CD4-positive, alpha-beta T cell treated with Interleukin-10 for 1 hour (primary cell): ENCODE results near the gene HOXC9.

ENCODE experiments used
- DNase-seq: peaks from one replicate; pipeline ENCODE4 v3.0.0-alpha.2; 2020

HOXC9 gene

DNA sequence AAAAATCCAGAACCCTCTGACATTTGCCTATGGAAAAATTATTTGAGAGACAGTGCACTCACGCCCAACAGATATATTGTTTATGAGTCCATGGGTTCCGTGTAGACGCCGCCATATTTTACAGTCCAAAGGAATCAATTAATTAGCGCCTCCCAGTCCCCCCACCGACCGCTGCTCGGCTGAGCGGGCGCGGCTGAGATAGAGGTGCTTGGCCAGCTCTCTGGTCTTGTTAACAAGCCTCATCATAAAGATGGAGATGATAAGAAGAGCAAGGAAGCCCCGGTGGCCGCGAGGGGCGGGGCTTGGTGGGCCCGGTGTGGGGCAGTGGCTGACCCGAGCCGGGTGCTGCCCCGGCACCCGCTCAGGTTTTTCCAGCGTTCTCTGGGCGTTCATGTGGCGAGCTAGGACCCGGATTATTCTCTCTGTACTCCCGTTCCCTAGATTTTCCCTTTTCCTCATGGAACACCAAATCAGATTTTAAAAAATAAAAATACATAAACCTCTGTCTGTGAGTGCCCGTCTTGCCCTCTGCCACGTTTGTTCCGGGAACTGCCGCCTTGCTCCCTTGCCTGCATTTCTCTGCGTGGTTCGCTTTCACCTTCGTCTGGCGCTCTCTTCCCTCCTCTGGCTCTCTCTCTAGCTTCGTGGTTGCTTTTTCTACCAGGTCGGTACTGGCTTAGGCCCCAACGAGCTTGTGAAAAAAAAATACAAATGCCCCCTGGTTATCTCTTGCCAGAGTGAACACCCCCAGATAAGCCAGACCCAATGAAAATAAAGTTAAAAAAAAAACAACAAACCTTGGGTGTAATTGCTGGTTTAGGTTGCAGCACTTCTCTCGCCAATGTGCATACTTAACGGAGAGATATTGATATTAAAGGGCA lies 36.3 kb upstream of the HOXC9 start:
- DNase-seq = no peak

DNA sequence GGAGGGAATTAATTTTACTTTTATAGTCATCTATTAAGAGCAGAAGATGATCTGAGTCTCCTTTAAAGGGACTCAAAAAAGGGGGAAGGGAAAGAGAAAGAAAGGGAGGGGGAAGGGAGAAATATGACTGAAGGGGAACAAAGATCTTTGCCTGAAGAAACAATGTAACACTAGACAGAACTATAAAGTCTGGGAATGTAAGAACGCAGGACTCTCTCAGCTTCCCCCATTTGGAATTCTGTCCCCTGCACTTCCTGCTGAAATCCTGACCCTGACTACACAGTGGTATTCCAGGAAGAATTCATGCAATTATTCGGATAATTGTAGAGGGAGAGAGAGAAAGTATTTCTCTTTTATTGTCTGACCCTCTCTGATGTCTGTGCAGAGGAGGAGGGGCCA lies 35.6 kb upstream of the HOXC9 start:
- DNase-seq = no peak

DNA sequence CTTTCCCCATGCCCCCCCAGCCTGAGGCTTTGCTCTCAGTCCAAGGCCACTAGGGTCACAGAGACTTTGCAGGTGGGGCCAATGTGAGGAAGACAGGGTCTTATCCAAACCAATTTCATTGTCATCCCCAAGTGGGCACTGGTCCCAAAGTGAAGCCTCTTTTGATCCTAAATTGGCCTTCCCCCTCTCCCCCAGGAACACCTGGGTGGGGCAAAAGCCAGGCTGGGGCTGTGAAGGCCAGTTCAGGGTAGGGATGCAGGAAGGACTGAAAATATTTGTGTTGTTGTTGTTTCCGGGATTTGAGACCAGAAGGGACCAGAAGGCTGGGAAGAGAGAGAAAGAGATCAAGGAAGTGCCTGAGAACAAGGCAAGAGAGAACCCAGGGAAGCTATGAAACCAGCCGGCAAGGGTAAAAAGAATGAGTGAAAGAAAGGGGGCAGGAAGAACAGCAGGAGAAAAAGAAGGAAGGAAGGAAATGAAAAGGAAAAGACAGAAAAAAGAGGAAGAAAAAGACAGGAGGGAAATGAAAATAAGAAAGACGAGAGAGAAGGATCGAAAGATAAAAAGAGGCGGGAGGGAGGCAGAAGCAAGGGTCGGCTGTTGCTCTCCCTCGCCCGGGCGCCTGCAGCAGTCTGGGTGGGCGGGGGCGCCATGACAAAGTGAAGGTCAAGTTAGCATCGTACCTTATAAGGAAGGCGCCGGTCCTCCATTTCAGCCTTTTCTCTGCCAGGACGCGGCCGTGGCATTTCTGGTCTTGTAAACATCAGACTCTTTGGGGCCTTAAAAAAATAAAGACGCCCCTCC lies 34.5 kb upstream of the HOXC9 start:
- DNase-seq = no peak

DNA sequence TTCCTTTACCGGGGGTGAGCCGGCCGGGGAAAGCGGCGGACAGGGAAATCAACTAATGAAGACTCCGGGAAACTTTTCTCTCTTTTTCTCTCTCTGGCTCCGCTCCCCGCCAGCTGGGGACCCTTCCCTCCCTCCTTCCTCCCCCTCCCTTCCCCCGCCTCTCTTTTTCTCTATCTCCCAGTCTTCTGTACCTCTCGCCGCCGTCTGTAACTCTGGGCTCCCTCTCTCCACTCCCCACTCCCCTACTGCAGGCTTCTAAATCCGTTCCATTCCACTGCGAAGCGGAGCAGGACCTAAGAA lies 33.9 kb upstream of the HOXC9 start:
- no peak for DNase-seq

DNA sequence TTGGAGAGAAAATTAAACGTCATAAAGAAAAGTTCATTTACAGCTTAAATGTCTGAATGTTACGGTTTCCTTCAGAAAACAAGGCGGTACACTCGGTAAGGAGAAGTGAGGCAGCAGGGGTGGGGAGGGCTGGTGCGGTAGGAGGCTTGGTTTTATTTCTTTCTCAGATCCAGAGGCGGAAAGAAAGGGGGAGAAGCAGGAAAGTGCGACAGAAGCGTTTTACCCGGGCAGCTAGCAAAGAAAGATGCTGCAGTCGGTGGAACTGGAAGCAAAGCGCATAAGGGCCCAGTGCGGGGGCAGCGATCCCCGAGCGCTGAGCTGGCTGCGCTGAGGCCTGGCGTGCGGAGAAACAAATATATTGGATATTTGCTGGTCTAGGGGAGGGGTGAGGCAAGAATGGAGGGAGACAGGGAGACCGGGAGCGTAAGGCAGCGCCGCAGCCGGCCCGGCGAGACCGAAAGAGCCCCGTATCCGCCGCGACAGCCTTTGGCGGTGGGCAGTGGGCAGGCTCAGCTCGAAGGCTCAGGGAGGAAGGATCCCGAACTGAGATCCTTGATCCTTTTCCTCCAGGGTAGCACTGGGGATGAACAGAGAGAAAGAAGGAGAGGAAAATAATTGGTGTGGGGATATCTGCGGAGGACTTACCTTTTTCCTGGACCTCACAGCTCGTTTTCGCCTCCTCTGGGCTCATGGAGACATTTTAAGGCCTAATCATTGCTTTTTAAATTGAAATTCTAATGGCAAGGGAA lies 33.4 kb upstream of the HOXC9 start:
- no peak for DNase-seq

DNA sequence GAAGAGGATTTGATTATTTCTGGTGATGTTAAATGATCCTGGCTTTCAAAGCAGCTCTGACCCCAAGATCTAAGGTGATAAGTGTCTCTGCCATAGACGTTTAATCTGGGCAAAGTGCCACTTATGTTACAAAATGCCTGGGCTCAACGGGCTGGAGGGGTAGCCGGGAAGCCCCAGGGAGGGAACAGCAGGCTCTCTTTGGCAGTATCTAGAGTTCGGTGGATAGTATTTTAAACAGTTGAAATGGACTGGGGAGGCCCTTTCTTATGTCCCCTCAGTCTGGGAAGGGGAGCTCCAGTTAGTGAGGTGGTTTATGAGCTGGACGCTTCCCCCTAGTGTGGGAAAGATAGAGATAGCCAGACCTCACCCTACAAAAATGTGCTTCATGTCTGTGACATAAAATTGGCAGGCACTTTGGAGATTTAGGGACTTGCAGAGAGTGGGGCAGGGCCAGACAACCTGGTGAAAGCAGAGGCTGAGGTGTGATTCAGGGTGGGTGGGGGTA lies 32.5 kb upstream of the HOXC9 start:
- DNase-seq = no peak

DNA sequence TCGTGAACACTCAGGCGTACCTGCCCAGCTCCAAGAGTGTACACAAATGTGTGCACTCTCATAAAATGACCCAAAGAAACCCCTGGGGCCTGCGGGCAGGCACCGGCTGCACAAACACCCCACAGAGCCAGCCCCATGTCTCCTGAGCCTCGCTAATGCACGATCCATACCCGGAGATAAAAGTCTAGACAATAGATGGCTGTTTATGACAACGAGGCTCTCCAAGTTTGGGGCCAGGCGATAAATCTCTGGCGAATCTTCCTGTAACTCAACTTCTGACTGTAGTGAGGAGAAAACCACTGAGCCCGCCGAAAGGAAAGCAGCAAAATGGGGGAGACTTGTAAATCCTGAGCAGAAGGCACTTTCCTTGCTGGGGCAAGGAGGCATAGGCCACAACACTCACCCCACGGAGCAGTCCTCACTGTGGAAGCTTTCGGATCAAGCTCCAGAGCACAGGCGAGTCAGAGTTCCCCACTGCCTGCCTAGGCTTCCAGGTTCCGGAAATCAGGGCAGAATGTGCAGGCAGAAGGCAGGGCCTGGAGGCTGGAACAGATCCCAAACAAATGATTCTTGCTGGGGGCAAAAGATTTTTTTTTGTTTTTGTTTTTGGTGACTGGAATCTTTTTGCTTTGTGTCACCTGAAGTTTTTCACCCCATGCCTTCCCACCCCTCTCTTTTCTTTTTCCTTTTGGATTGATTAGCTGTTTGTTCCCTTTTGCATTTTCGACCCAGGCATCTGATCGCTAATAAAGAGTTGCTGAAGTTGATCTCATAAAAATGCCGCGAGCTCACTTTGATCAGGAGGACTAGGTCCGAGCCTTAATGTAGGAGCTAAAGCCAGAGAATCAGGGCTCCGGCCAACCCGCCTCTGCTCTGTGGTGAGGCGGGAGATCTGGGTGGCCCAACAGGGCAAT lies 31.5 kb upstream of the HOXC9 start:
- DNase-seq = no peak

DNA sequence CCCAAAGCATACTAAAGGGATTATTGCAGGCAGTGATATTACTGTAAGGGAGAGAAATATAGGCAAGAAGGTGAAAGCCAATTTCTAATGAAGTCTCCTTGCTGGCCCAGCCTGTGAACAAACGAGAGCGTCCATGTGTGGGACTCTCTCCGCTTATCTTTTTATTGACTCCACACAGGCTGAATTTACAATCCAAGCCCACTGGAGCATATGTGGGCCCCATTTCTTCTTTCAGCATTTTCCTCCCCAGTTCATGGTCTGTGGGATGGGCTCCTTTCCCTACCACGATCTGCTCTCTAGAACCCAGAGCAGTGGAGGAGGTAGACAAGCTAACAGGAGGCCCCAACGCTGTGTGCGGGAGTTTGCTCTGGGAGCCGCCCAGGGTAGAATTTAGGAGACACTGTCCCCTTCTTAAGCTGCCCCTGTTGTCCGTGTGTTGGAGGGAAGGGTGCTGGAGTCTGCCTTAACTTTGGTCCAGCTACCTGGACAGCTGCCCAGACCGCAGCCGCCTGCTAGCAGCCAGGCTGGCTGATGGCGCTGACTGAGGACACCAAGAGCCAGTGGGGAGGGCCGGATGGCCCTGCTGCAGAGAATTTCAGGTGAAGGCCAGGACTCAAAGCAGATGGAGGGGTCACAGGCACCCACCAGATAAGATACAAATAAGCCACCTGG lies 30.2 kb upstream of the HOXC9 start:
- no peak for DNase-seq

DNA sequence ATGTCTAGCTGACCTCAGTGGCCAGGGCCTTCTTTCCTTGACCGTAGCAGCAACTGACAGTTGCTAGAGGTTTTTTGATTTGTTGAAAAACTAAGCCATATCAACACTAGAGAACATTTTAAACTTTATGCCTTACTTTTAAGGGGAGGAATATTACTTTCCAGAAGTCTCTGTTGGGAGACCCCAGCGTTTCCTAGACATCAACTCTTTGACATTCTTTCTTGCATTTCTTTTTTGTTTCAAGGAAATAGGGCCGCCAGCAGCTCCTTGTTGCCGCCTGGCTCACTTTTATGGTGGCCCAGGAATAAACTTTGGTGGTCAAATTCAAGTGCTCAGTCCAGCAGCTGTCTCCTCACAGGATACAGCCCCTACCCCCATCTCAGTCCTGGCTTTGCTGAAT lies 29.5 kb upstream of the HOXC9 start:
- DNase-seq = no peak

DNA sequence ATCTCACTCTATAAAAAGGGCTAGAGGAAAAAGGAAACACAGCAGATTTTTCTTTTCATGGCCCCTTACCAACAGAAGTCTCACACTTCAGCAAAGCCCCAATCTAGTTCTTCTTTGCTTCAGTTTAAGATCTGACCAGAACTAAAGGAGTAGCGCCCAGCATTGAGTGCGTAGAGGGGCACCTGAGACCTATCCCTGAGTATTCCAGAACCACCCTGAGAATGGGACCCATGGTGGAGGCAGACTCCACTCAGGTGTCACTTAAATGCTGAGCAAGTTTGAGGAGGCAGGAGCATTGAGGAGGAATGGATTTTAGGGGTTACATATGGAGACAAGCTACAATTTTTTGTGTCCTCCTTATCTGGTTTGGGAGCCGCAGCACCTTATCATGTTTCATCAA lies 28.8 kb upstream of the HOXC9 start:
- no peak for DNase-seq

DNA sequence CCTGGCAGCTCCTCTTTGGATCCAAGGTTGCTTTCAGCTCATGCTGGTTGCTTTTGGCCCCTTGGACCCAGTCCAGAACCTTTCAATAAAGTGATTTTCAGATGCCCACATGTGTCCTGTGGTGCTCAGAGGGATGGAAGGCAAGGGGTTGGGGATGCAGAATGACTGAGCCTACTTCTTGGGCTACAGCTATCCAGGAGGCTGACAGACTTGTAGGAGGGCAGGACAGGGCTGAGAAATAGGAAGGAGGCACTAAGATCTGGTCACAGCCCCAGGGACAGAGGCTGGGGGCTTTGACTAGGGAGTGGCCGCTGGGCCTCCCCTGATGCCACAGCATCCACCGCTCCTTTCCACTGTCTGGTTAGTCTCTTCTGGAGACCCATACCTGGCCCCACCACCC lies 28.3 kb upstream of the HOXC9 start:
- no peak for DNase-seq

DNA sequence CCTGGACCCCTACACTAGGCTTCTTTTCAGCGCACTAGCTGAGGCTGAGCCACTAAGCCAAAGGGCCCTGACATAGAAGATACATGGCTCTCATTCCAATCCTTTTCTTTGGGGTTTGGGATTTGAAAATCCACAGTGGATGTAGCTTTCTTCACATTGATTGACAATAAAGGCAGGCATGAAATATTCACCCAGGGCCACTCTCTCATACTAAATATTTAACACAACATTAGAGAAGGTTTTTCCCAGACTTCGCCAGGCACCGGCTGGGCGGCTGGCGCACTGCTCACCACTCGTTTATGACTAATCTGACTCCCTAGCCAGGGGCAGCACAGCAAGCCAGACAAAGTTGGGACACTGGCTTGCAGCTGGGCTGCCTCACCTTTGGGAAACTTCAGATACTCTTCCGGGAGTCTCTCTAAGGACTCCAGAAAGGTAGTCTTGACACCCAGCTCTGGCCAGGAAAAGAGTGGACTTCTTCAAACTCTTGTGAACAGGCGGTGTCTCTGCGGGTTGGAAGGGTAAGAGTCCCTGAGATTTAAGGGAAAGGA lies 27.7 kb upstream of the HOXC9 start:
- no peak for DNase-seq

DNA sequence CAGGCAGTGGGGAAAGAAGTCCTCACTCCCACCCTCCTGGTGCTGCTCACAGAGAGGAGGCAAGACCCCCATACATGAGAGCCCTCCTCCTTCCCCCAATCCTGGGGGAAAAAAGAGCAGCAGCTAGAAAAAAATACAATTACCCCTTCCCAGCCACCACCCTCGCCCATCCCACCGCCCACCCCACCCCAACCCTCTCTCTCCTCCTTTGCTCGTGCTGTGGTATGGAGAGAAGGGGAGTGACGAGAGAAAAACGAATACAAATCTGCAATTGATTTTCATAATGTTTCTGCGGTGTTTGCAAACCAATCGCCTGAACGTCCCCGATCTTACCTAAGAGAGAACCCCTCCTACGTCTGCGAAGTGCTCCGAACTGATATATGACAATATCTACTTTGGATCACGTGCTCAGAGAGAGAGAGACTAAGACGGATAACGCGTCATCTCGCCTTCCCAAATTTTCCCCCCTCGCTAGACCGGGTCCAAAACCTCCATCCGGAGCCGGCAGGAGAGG lies 27.2 kb upstream of the HOXC9 start, which contains the start of gene HOXC11:
Gene HOXC11, plus strand, starts transcription at position 405 of the 514 bp plus-strand sequence. CDS start 116 bp downstream, outside the sequence.
- no peak for DNase-seq

DNA sequence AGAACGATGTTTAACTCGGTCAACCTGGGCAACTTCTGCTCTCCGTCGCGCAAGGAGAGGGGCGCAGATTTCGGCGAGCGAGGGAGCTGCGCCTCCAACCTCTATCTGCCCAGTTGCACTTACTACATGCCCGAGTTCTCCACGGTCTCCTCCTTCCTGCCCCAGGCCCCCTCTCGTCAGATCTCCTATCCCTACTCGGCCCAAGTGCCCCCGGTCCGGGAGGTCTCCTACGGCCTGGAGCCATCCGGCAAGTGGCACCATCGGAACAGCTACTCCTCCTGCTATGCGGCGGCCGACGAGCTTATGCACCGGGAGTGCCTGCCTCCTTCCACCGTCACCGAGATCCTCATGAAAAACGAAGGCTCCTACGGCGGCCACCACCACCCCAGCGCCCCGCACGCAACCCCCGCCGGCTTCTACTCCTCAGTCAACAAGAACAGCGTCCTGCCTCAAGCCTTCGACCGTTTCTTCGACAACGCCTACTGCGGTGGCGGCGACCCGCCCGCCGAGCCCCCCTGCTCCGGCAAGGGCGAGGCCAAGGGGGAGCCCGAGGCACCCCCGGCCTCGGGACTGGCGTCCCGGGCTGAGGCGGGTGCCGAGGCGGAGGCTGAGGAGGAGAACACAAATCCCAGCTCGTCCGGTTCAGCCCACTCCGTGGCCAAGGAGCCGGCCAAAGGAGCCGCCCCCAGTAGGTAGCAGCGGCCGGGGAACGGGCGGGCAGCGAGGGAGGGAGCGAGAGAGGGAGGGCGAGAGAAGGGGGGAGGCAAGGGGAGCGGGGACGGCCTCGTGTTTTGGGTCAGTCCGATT lies 26.5 kb upstream of the HOXC9 start:
- no peak for DNase-seq

DNA sequence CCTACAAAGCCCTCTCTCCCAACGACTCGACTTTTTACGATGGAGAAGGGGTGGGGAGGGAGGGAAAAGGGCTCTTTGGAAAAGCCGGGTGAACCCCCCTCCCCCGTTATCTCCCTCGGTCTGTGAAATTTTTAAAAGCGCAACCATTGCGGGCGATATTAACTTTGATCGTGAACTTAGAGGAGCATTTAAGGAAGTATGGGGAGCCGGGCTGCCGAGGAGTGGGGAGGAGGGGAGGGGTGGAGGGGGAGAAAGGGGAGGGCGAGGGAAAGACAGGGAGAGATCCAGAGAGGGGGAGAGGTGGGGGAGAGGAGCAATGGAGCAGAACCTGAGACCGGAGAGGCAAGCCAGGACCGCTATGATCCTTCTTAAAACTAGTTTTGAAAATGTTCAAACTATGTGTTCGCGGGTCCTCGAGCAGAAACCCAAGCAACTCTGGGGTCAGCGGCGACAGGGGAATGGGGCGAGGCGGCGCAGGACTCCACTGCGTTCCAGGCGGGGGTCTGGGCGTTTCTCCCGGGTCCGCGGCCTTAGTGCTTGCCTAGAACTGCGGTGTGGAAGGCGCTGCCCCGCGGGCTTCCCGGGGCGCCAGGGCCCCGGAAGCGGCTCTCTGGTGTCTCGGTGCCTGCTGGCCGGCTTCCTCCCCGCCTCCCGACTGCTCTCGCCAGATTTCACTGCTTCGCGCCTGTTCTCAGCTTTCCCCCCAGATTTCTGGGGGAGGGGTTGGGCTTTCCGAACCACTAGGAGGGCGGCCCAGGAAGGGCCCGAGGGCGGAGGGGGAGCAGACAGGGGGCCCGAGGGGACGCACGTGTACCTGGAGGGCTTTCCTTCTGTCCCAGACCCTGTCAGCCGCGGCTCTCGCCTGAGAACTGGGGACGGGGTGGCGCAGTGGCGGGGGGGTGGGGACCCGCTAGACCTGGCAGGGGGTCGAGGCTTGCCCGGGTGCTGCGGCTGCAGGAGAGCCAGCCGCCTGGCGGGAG lies 25.6 kb upstream of the HOXC9 start, which contains the start of gene HOTAIR:
Gene HOTAIR, minus strand, starts transcription at position 871 of the 980 bp plus-strand sequence.
- DNase-seq = peak; percentile 39

DNA sequence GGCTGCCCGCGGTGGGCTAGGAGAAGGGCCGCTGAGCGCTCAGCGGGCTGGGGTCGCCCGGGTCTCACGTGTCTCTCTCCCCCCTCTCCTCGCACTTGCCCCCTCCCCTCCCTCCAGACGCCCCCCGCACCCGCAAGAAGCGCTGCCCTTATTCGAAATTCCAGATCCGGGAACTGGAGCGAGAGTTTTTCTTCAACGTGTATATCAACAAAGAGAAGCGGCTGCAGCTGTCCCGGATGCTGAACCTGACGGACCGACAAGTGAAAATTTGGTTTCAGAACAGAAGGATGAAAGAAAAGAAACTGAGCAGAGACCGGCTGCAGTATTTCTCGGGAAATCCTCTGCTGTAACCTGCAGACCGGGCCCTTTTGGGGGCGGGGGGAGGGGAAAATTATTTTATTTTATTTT lies 24.9 kb upstream of the HOXC9 start:
- DNase-seq = no peak

DNA sequence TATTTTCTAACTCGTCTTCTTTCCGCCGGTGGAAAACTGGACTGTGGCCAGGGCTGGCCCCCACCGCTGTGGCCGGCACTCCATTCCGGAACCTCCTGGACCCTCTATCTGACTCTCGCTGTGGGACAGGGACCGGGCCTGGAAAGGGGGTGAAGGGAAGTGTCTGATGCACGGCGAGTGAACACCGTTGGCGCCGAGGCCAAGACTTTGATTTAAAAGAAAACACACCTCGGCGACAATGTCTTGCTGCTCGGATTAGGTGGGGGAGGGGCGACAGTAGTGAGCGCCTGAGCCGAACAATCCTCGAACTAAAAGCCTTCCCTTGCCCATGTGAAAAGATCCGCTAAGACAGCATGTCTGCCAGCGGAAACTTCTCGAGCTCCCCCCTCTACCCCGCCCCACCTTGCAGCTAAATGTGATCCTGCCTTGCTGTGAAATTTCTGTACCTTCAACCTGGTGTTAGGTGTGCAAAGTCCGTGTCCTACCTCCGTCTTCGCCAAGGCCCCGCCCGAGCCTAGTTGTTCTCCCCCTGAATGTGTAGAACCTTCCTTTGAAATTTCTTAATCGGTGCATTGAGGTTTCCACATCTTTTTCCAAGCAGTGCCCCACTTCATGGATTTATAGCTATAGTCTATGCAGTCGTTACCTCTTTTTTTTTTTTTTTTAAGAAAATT lies 24.3 kb upstream of the HOXC9 start:
- no peak for DNase-seq

DNA sequence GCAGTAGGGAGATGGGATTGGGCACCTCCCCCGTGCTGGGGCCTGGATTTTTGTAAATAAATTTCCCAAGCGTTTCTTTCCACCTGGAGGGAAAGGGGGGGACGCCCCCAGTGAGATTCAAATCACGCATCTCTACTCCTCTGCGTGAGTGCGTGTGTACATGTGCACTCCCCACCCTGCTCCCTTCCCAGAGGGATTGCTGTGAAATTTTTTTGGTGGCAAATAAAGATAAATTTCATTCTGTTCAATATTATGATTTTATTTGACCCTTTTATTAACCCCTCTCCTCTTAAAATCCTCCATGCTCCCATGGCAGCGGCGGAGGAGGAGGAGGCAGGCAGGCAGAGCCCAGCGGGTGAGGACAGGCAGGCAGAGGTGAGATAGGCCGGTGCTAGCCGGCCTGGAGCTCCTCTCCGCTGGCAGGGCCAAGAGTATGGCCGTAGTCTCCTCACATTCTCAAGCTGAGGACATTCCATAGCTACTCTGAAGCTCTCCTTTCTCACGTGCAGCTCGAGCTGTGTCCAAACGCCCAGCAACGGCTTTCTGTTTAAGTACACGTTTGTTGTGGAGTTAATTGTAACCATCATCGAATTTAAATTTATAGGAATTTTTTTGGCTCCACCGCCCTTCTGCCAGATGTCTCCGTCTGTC lies 23.7 kb upstream of the HOXC9 start:
- DNase-seq = no peak
